Activated CD8-positive, alpha-beta T cell treated with anti-CD3 and anti-CD28 coated beads for 36 hours (primary cell): ENCODE measurements around the gene ZIC4. TPM values are rescaled to one million over a fixed set of nuclear protein-coding genes. Genes with fewer than 3 reads are reported as not detected.

ENCODE experiments used
- ATAC-seq: fragments of 200-7000 bp; cut with Tn5 transposase; one replicate; pipeline ENCODE4 v1.10.0; 2021; ENCODE audit warnings: mild to moderate bottlenecking, moderate library complexity
- CTCF ChIA-PET: fragments of 350-600 bp; sonication (Branson Sonifier 250); formaldehyde crosslinking; loops from one replicate; lab custom pipeline; 2021; ENCODE audit warnings: antibody characterized with exemption; lab: Charles Lee
- POLR2A ChIA-PET: fragments of 350-600 bp; sonication (Branson Sonifier 250); formaldehyde crosslinking; loops from one replicate; lab custom pipeline; 2021; ENCODE audit warnings: antibody characterized with exemption; lab: Charles Lee
- DNase-seq: peaks from one replicate; pipeline ENCODE4 v3.0.0-alpha.2; 2020
- H3K27ac Mint-ChIP-seq: one replicate; pipeline ENCODE4 v1.8.0; 2021; ENCODE audit warnings: mild to moderate bottlenecking, mixed read lengths
- H3K27me3 Mint-ChIP-seq: one replicate; pipeline ENCODE4 v1.8.0; 2021; ENCODE audit warnings: mixed read lengths
- H3K36me3 Mint-ChIP-seq: one replicate; pipeline ENCODE4 v1.8.0; 2021; ENCODE audit warnings: low read depth, mixed read lengths
- H3K4me1 Mint-ChIP-seq: one replicate; pipeline ENCODE4 v1.8.0; 2021; ENCODE audit warnings: low read depth, mixed read lengths
- H3K4me3 Mint-ChIP-seq: one replicate; pipeline ENCODE4 v1.8.0; 2021; ENCODE audit warnings: mild to moderate bottlenecking, moderate library complexity, mixed read lengths
- H3K9me3 Mint-ChIP-seq: one replicate; pipeline ENCODE4 v1.8.0; 2021; ENCODE audit warnings: mixed read lengths
- CTCF ChIP-seq: fragments of 200-600 bp; IDR thresholded peaks from one replicate; pipeline ENCODE4 v1.8.0; 2022; ENCODE audit warnings: antibody characterized with exemption, mild to moderate bottlenecking
- intact Hi-C: fragments of 100-400 bp; cut with micrococcal nuclease; formaldehyde crosslinking; loops from one replicate; pipeline ENCODE4 v1.10.0; 2022
- total RNA-seq, 2 experiments: library from RNA; stranded (reverse); gene quantifications; one replicate each; pipeline ENCODE4 v1.2.3, GENCODE V29; 2021

Gene ZIC4
- total RNA-seq, 2 experiments from 2014 or later, result not detected

- H3K27ac Mint-ChIP-seq, result no peak overlapping the region
- POLR2A ChIA-PET, result no interaction called here
- CTCF ChIA-PET, result interaction anchor here (1.0 kb wide), 1 partner anchor 17 kb away, joined by 3 read pairs; no protein-coding TSS in a partner anchor
- H3K9me3 Mint-ChIP-seq, result peaks cover 4% of the 10 kb centered on the region
- peaks cover 3% of the 10 kb centered on the region for H3K36me3 Mint-ChIP-seq
- DNase-seq (no peak), ATAC-seq (no peak)
- H3K4me1 Mint-ChIP-seq, result no peaks in the 10 kb centered on the region
- H3K4me3 Mint-ChIP-seq, result no peak overlapping the region
- no peak for TF ChIP-seq CTCF
- intact Hi-C loops, result no loop called here
- H3K27me3 Mint-ChIP-seq, result peaks cover 78% of the 10 kb centered on the region
Measured at GRCh38 chr3:147394884-147395225, 11.5 kb downstream of the ZIC4 start.

DNA sequence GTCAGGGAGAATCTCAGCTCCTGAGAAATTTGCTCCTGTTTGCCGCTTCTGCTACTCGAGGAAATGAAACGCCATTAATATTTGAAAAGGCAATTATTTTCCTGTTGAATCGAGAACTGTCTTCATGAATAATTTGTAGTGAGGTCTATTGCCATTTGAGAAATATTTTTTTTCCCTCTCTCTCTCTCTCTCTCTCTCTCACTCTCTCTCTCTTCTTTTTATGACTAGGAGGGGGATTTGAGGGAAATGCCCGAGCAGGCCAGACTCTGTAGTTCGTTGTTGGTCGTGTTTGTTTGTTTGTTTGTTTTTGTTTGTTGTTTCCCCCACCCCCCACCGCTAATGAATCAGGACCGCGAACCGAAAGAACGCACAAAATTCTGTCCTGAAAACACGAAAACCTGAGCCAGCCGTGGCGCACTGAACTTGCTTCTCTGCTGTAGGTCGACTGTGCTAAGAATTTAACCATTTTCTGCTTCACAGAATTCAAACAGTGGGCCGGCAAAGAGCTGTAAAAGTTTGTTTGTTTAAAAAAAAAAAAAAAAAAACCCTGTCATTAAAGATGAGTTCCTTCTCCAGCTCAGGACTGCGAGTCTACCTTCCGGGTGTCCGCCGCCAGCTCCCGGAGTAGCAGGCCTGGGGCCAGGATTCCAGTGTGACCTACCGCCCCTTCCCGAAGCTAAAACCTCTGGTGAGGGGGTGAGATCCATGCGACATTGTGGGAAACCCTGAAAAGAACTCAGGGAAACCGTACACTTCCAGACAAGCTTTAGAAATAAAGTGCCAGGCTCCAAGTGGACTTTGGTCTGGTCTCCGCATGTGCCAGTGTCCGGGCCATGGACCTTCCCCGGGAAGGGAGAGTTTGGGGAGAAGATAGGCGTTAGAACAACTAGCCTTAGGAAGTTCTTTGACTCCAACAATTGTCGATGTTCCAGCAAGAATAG lies 12.1 kb downstream of the ZIC4 start:
- Mint-ChIP-seq H3K4me3 (no peak overlapping the region), H3K9me3 (peaks cover 4% of the 10 kb centered on the region), H3K4me1 (no peaks in the 10 kb centered on the region), H3K36me3 (peaks cover 3% of the 10 kb centered on the region), H3K27me3 (peaks cover 78% of the 10 kb centered on the region), H3K27ac (no peak overlapping the region)
- no peak for DNase-seq
- ChIA-PET CTCF (no interaction called here), POLR2A (no interaction called here)
- no peak for ATAC-seq
- intact Hi-C loops, result no loop called here
- no peak for TF ChIP-seq CTCF

DNA sequence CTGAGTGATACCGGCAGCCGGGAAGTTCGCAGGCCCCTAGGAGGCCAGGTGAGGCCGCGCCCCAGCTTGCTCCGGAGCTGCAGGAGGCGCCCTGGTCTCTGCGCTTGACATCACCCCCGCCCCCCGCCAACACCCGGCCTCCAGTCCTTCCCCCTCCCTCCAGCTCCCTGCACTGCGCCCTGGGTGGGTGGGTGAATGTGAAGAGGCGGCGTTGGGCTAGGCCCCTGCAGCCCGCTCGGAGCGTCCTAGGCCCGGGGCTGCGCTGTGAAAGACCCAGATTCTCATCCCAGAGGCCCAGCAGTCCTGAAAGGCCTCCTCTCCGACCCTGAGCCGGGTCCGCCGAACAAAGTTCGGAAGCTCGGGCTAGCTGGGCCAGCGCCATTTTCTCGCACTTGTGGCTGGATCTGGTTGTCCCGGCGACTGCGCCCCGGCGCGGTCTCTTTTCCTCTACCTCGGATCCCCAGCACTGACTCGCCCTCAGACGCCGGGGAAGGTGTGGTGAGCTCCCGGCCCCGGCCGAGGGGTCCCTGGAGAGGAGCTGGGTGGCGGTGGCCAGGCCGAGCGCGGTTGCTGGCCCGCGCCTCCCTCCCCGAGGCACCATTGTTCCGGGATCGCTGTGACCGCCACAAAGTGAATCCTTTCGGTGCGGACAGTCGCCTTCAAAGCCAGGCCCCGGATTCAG lies 12.9 kb downstream of the ZIC4 start:
- H3K36me3 Mint-ChIP-seq, result peaks cover 4% of the 10 kb centered on the region
- ATAC-seq (no peak), DNase-seq (no peak)
- no peaks in the 10 kb centered on the region for H3K4me1 Mint-ChIP-seq
- peaks cover 80% of the 10 kb centered on the region for H3K27me3 Mint-ChIP-seq
- H3K27ac Mint-ChIP-seq, result no peak overlapping the region
- POLR2A ChIA-PET, result no interaction called here
- peaks cover 4% of the 10 kb centered on the region for H3K9me3 Mint-ChIP-seq
- intact Hi-C loops, result no loop called here
- TF ChIP-seq CTCF, result no peak
- H3K4me3 Mint-ChIP-seq, result no peak overlapping the region
- CTCF ChIA-PET, result no interaction called here

DNA sequence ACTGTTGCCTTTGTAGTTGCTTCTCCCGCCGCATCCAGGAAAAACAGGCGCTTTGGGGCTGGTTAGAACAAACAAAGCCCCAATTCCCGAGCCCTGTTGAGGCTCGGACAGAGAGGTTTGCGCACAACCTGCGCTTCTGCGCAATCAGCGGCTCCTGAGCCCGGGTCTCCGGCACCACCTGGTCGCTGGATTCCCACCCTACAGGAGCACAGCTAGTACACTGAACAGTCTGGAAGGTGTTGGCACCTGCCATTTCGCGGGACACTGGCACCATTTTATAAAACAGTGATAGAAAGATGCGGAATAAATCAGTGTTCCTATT lies 13.8 kb downstream of the ZIC4 start:
- CTCF ChIA-PET, result interaction anchor here (2.0 kb wide), 1 partner anchor 20 kb away, joined by 5 read pairs; no protein-coding TSS in a partner anchor
- POLR2A ChIA-PET, result no interaction called here
- intact Hi-C loops, result no loop called here
- Mint-ChIP-seq H3K36me3 (peaks cover 7% of the 10 kb centered on the region), H3K4me3 (no peak overlapping the region), H3K4me1 (no peaks in the 10 kb centered on the region), H3K9me3 (peaks cover 4% of the 10 kb centered on the region), H3K27me3 (peaks cover 80% of the 10 kb centered on the region), H3K27ac (no peak overlapping the region)
- TF ChIP-seq CTCF, result no peak
- no peak for ATAC-seq
- no peak for DNase-seq
